ENCODE measurements around the gene FGF3.

FGF3 gene

GRCh38 chr11:69818603-69819441 is at the start of gene FGF3:
TSS of gene FGF3 (minus strand) at chr11:69819416. CDS start at chr11:69818933, 483 bp downstream.
- DNase-seq, result no peak

GRCh38 chr11:69868871-69869270 is 49.7 kb upstream of the FGF3 start:
- no peak for DNase-seq

- no peak for DNase-seq
These were observed 49.0 kb upstream of the FGF3 start for GRCh38 chr11:69868006-69868810.

- DNase-seq, result no peak
These were observed 48.1 kb upstream of the FGF3 start for GRCh38 chr11:69867076-69868005.

- DNase-seq, result no peak
These were observed 47.4 kb upstream of the FGF3 start for GRCh38 chr11:69866648-69867047.

GRCh38 chr11:69865707-69866106 is 46.5 kb upstream of the FGF3 start:
- no peak for DNase-seq

GRCh38 chr11:69864686-69865661 is 45.8 kb upstream of the FGF3 start:
- DNase-seq, result no peak

- no peak for DNase-seq
These were observed 44.5 kb upstream of the FGF3 start for GRCh38 chr11:69863544-69864200.

- no peak for DNase-seq
These were observed 43.8 kb upstream of the FGF3 start for GRCh38 chr11:69862797-69863543.

- no peak for DNase-seq
These were observed 43.1 kb upstream of the FGF3 start for GRCh38 chr11:69862331-69862771.

GRCh38 chr11:69861901-69862300 is 42.7 kb upstream of the FGF3 start:
- no peak for DNase-seq

- DNase-seq, result no peak
These were observed 41.7 kb upstream of the FGF3 start for GRCh38 chr11:69860796-69861445.

- no peak for DNase-seq
These were observed 41.0 kb upstream of the FGF3 start for GRCh38 chr11:69860244-69860643.

- no peak for DNase-seq
These were observed 40.2 kb upstream of the FGF3 start for GRCh38 chr11:69859275-69859934.

- DNase-seq, result no peak
These were observed 36.2 kb upstream of the FGF3 start for GRCh38 chr11:69855421-69855820.

GRCh38 chr11:69854713-69855112 is 35.5 kb upstream of the FGF3 start:
- DNase-seq, result no peak

GRCh38 chr11:69852056-69852455 is 32.8 kb upstream of the FGF3 start:
- DNase-seq, result no peak

- no peak for DNase-seq
These were observed 29.0 kb upstream of the FGF3 start for GRCh38 chr11:69848201-69848600.

- no peak for DNase-seq
These were observed 25.2 kb upstream of the FGF3 start for GRCh38 chr11:69844396-69844795.
